ENCODE data around the gene PLXNA1.

PLXNA1 gene

DNA sequence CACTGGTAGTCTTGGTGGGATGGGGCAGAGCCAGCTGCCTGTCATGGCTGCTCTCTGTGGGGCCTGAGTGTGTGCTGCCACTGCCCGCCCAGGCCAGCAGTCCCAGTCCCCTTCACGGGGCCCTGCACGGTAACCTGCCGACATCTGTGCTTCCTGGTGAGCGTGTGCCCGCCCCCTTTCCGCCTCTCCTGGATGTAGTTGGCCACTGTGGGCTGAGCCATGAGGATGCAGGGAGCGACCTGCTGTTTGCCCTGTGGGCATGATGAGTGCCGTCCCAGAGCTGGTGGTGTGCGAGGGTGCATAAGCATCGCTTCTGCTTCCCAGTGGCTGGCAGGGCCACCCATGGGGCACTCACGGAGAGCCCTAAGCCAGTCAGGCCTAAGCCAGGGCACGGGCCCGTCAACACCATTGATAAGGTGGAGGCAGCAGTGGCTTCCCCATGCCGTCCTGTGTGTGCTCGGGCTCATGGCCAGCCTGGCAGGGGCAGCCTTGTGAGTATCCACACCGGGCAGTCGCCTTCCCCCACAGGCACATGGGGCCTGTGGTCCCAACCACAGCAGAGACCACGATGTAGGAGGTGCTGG lies 14.6 kb downstream of the PLXNA1 start:
- Mint-ChIP-seq H3K4me3 (no peak overlapping the region), H3K27me3 (no peaks in the 10 kb centered on the region), H3K9me3 (no peaks in the 10 kb centered on the region), H3K27ac (peak overlapping the region in 1 of 2 donors; percentile 7), H3K4me1 (no peaks in the 10 kb centered on the region)
- no peak for ATAC-seq
- DNase-seq = no peak

DNA sequence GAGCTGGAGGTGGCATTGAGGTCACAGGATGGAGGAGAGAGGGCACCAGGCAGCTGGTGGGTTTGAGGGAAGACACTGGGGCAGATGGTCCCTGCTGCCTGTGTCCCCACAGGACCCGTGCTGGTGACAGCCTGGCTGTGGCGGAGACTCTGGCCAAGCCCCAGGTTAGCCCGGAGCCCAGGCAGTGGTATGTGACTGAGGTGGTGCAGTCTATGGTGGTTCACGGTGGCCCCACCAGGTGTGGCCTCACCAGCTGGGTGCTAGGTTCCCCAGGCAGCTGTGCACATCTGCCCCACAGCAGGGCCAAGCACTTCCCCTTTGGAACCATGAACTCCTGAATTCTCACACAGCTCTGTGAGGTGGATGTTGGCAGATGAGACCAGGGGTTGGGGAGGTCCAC lies 15.4 kb downstream of the PLXNA1 start:
- Mint-ChIP-seq H3K27ac (no peak overlapping the region), H3K4me1 (no peaks in the 10 kb centered on the region), H3K27me3 (no peaks in the 10 kb centered on the region), H3K9me3 (no peaks in the 10 kb centered on the region), H3K4me3 (no peak overlapping the region)
- DNase-seq (no peak), ATAC-seq (no peak)

DNA sequence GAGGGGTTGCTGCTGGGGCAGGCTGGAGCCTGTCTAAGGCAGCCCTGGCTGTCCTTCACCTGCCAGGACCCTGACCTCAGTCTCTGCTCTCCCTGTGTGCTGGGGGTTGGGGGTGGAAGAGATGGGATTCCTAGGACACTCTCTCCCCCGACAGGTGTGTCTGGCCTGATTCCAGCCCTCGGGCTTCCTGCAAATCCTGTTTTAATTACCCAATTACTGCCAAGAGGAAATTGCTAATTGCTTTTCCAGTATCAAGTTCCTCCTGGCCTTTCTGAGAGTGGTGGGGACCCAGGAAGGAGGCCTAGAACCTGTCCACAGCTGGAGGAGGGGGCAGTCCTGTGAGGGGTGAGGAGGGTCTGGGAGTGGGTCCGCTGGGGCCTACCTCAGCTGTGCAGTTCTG lies 15.8 kb downstream of the PLXNA1 start:
- H3K4me1 Mint-ChIP-seq = no peaks in the 10 kb centered on the region
- no peaks in the 10 kb centered on the region for H3K9me3 Mint-ChIP-seq
- no peak for ATAC-seq
- no peak overlapping the region for H3K27ac Mint-ChIP-seq
- no peak for DNase-seq
- no peaks in the 10 kb centered on the region for H3K27me3 Mint-ChIP-seq
- H3K4me3 Mint-ChIP-seq = no peak overlapping the region

DNA sequence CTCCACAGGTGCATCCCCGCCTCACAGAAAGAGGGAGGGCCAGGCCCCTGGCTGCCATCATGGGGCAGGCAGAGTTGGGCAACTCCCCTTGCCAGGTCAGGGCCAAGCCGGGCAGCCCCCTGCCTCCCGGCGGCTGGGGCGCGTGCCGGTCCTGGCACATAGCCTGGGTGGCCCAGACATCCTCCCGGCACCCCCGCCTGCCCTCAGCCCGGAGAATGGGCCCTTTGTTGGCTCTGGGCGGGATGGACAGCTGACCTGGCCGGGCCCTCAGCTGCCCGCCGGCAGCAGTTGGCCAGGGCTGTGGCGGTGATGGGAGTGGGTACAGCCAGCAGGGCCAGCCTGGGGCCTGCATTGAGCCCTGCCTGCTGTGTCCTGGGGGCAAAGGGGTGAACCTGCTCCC lies 16.5 kb downstream of the PLXNA1 start:
- Mint-ChIP-seq H3K27me3 (no peaks in the 10 kb centered on the region), H3K27ac (no peak overlapping the region), H3K4me1 (no peaks in the 10 kb centered on the region), H3K4me3 (no peak overlapping the region), H3K9me3 (no peaks in the 10 kb centered on the region)
- DNase-seq (no peak), ATAC-seq (peak; percentile 3)

DNA sequence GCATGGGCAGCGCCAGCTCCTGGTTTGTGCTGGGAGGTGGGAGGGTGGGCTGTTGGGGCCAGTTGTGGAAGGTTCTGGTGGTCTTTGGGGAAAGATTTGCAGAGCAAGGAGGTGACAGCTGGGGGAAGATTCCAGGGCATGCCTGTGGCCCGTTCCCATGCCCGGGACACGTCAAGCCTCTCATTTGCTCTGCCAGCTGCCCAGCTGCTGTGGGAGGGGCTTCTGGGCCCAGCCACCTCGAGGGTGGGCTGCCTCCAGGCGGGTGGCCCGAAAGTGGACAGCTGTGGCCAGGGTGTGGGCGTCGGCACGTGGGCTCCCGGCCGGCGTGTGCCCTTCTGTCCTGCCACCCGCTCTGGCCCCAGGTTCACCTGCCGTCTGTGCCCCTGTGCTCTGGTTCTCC lies 17.2 kb downstream of the PLXNA1 start:
- no peak for DNase-seq
- Mint-ChIP-seq H3K27me3 (no peaks in the 10 kb centered on the region), H3K4me3 (no peak overlapping the region), H3K4me1 (no peaks in the 10 kb centered on the region), H3K27ac (no peak overlapping the region), H3K9me3 (no peaks in the 10 kb centered on the region)
- no peak for ATAC-seq

DNA sequence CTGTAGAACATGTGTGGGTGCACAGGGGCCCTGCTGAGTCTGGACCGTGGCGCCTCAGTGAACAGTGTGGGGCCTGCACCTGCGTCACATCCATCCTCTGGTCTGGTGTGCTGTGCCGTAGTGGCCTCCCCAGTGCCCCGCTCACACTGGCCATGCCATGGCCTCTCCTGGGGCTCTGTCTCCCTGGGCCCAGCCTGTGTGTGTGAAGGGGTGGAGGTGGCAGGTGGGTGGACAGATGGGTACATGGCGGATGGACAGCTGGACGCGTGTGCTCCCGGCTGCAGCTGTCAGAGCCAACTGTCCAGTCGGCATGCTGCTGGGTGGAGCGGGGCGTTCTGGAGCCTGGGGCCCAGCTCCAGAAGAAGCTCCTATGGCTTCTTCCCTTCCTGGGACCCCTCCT lies 17.8 kb downstream of the PLXNA1 start:
- Mint-ChIP-seq H3K27ac (no peak overlapping the region), H3K4me3 (no peak overlapping the region), H3K9me3 (no peaks in the 10 kb centered on the region), H3K4me1 (no peaks in the 10 kb centered on the region), H3K27me3 (no peaks in the 10 kb centered on the region)
- ATAC-seq = no peak
- no peak for DNase-seq

DNA sequence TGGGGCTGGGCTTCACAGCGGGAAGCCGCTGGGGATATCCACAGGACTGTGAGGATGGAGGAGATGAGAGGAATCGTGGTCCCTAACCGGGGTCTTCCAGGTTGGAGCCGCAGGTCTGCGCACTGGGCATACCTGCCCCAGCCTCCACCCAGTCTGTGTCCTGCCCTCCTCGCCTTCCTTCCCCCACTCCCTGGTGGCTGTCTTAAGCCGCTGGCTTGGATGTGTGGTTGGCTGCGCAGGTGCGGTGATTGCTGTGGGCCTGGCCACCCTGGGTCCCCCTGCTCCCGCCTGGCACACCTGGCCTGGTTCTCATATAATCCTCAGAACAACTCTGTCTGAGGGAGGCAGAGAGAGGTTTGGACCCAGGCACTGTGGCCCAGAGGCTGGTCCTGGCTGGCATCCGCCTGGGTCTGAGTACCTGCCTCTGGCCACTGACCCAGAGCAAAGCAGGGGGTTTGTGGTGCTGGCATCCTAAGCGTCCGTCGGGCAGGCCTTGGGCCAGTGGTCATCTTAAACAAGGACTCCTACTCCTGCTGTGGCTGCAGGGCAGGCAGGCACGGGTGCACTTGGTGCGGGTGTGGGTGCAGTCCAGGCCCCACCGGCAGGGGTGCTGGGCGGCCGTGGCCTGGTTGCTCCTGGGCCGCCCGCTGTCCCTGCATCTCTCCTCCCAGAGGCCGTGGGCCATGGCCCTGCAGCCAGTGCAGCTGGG lies 18.7 kb downstream of the PLXNA1 start:
- DNase-seq = no peak
- peak overlapping the region in 1 of 2 donors; percentile 59 for H3K27ac Mint-ChIP-seq
- H3K9me3 Mint-ChIP-seq = no peaks in the 10 kb centered on the region
- H3K27me3 Mint-ChIP-seq = no peaks in the 10 kb centered on the region
- H3K4me3 Mint-ChIP-seq = no peak overlapping the region
- no peak for ATAC-seq
- H3K4me1 Mint-ChIP-seq = no peaks in the 10 kb centered on the region

DNA sequence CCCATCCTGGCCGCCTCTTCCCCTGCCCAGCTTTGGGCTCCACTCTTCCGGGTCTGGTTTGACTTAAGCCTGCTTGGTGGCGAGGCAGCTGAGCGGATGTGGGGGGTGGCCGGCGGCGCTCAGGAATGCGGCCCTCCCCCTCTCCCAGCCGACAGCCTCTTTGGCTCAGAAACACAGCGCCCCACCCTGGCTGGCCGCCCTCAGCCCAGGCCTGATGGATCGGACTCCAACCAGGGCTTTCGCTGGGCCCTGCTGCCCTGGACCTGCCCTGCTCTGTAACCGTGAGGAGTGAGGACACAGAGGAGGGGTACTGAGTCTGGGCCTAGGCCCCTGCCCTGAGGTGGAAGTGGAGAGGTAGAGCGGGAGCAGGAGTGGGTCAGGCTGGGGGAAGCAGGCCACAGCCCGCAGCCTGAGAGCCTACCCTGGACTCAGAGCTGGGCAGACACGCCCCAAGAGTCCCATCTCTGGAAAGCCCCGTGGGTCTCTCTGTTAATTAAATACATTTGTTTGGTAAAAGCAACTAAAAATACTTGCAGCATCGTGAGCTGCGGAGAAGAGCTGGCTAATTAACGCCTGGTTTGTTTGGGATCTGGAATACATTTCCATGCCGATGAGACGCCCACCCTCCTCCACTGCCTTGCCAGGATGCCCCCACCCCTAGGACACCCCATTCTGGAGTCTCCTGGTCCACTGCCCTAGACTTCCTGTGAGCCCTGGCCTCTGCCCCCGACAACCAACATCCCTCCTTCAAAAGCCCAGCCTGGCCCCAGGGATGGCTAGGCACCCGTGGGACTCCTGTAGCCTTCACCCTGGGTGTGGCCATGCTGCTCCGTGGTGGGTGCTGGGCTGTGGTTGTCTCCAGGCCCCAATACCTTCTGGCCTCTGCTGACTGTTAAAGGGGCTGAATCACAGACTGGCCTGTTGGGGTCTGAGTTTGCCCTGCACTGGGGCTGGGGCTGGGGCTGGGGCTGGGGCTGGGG lies 19.6 kb downstream of the PLXNA1 start:
- Mint-ChIP-seq H3K9me3 (no peaks in the 10 kb centered on the region), H3K27me3 (no peaks in the 10 kb centered on the region), H3K4me3 (no peak overlapping the region), H3K4me1 (no peaks in the 10 kb centered on the region), H3K27ac (peak overlapping the region in 1 of 2 donors; percentile 71)
- ATAC-seq (peak; percentile 10), DNase-seq (no peak)

DNA sequence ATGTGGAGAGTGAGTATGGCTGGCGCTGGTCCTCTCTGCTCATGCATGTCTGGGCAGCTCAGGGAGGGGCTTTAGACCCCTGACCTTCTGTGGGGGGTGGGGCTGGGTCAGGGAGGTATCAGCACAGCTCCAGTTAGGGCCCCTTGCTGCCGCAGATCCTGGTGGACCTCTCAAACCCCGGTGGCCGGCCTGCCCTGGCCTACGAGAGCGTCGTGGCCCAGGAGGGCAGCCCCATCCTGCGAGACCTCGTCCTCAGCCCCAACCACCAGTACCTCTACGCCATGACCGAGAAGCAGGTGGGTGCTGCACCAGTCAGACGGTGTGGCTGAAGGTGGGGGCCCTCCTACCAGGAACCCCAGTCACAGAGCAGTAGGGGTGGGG lies 20.2 kb downstream of the PLXNA1 start:
- Mint-ChIP-seq H3K9me3 (no peaks in the 10 kb centered on the region), H3K27me3 (no peaks in the 10 kb centered on the region), H3K4me3 (no peak overlapping the region), H3K27ac (no peak overlapping the region), H3K4me1 (no peaks in the 10 kb centered on the region)
- no peak for ATAC-seq
- no peak for DNase-seq

DNA sequence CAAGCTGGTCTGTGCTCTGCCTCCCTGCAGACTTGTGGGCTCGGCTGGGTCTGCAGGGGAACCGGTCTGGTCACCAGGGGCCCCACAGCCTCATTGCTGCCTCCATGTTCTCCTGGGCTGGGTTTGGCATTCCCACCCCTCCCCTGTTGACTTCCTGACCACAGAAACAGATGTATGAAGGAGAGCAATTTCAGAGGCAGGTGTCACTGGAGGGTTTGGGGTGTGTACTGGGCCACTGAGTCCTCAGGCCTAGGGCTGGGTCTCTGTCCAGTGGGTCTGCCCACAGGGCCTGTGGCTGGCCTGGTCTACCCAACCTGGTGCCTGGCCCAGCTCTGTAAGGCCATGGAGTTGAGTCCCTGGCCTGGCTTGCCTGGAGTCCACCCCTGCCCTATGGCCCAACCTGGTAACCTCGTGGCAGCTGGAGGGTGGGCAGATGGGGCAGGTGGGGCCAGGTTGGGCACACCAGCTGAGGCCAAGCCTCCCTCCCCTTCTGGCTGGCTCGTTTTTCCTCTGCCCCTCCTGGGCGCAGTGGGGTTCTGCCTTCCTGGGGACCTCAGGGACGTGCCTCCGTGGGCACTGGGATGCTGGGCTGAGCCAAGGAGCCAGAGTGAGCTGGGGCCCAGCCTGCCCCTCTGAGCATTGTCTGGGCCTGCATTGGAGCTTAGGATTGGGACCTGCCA lies 20.8 kb downstream of the PLXNA1 start:
- Mint-ChIP-seq H3K27me3 (no peaks in the 10 kb centered on the region), H3K4me3 (no peak overlapping the region), H3K9me3 (no peaks in the 10 kb centered on the region), H3K27ac (no peak overlapping the region), H3K4me1 (no peaks in the 10 kb centered on the region)
- ATAC-seq = no peak
- DNase-seq = no peak

DNA sequence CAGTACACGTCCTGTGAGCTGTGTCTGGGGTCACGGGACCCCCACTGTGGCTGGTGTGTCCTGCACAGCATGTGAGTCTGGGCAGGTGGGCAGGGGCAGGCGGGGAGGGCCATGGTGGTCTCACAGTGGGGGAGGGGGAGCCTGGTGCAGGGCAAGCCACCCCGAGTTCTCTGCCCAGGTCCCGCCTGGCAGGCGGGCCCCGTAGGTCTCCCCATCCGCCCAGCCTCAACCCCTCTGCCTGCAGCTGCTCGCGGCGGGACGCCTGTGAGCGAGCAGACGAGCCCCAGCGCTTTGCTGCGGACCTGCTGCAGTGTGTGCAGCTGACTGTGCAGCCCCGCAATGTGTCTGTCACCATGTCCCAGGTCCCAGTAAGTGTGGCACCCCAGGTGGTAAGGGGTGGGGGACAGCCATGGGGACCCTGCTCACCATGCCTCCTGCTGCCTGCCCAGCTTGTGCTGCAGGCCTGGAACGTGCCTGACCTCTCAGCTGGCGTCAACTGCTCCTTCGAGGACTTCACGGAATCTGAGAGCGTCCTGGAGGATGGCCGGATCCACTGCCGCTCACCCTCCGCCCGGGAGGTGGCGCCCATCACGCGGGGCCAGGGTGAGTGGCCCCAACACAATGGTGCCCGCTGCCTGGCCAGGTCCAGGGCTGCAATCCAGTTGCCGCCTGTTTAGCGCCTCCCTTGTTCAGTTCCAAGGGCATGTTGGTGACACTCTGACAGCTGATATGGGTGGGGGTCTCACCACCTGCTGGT lies 21.9 kb downstream of the PLXNA1 start:
- no peak for DNase-seq
- H3K9me3 Mint-ChIP-seq = no peaks in the 10 kb centered on the region
- no peak overlapping the region for H3K4me3 Mint-ChIP-seq
- H3K27me3 Mint-ChIP-seq = no peaks in the 10 kb centered on the region
- peak; percentile 16 for ATAC-seq
- H3K4me1 Mint-ChIP-seq = no peaks in the 10 kb centered on the region
- H3K27ac Mint-ChIP-seq = no peak overlapping the region

DNA sequence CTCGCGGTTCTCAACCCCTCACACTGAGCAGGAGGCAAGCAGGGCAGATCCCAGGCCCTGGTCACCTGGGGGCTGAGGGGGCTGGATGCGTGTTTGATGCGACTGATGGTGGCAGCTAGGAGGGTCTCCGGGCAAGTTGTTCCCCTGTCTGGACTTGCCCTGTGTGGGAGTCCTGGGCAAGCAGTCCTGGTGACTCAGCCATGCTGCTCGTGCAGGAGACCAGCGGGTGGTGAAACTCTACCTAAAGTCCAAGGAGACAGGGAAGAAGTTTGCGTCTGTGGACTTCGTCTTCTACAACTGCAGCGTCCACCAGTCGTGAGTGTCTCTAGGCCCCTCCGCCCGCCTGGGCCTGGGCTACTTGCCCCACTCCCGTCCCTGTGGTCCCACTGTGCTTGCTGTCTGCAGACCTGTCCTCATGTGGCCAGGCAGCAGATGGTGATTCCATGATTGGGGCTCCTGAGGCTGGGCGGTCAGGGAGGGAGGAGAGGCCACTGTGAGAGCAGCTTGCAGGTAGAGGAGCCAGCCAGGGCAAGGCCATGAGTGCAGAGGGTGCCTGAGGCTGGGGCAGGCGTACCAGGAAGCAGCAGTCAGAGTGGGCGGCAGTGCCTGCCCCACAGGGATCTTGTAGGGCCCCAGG lies 23.1 kb downstream of the PLXNA1 start:
- ATAC-seq = no peak
- no peaks in the 10 kb centered on the region for H3K9me3 Mint-ChIP-seq
- DNase-seq = no peak
- H3K27ac Mint-ChIP-seq = peak overlapping the region in 1 of 2 donors; percentile 27
- no peaks in the 10 kb centered on the region for H3K4me1 Mint-ChIP-seq
- H3K27me3 Mint-ChIP-seq = no peaks in the 10 kb centered on the region
- H3K4me3 Mint-ChIP-seq = no peak overlapping the region

DNA sequence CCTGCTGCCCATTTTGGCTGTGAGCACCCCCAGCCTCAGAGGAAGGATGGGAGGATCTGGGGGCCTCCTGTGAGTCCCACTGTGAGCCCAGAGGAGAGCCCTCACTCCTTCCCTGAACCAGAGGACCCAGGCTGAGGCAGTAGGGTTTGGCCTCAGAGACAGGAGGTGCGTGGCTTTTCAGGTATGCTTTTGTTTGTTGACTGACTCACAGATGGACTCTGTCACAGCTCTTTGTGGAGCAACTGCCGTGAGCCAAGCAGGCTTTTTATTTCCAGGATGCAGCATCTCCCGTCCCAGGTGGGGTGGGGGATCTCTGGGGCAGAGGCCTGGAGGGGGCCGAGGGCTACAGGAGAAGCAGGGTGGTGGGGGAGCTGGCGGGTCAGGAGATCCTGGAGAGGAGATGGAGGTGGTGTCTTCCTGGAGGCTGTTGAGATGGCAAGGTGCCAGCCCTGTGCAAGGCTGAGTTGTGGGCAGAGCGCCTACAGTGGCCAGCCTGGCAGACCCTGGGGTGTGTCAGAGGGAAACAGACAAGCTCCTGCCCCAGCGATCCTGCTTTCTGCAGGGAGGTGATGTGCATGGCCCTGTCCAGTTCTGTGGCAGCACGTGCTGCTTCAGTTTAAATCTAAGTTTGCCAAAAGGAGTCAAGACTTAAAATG lies 24.0 kb downstream of the PLXNA1 start:
- ATAC-seq (no peak), DNase-seq (no peak)
- Mint-ChIP-seq H3K27ac (peak overlapping the region; percentile 85 to 90), H3K9me3 (no peaks in the 10 kb centered on the region), H3K4me3 (no peak overlapping the region), H3K4me1 (no peaks in the 10 kb centered on the region), H3K27me3 (no peaks in the 10 kb centered on the region)

DNA sequence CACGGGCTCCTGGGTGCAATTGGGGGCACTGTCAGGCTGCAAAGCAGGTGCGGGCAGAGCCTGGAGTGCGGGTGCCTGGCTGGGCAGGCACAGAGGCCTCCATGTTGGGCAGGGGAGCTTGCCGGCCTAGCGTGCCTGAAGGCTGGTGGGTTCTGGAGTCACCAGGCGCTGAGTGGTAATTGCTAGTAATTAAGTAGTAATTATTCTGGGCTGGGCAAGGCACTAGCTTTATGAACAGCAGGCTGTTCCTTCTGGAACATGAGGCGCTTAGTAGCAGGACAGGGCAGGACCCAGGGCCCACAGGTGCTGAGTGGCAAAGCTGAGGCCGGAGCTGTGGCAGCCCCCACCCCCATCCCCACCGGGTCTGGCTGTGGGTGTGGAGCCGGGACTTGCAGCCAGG lies 25.3 kb downstream of the PLXNA1 start:
- H3K4me1 Mint-ChIP-seq = no peaks in the 10 kb centered on the region
- H3K4me3 Mint-ChIP-seq = no peak overlapping the region
- H3K27ac Mint-ChIP-seq = no peak overlapping the region
- H3K9me3 Mint-ChIP-seq = no peaks in the 10 kb centered on the region
- no peak for ATAC-seq
- no peak for DNase-seq
- H3K27me3 Mint-ChIP-seq = no peaks in the 10 kb centered on the region

Data from stimulated activated naive CD8-positive, alpha-beta T cell treated with anti-CD3 and anti-CD28 coated beads, Interleukin-15, amount 100 ng/mL, for 72 hours (primary cell).